ENCODE results near the gene HECTD4. TPM values are rescaled to one million over a fixed set of nuclear protein-coding genes. Genes with fewer than 3 reads are reported as not detected.

The HECTD4 gene
- polyA plus RNA-seq, 1 donor from 2014 or later = 15.8 TPM

DNA sequence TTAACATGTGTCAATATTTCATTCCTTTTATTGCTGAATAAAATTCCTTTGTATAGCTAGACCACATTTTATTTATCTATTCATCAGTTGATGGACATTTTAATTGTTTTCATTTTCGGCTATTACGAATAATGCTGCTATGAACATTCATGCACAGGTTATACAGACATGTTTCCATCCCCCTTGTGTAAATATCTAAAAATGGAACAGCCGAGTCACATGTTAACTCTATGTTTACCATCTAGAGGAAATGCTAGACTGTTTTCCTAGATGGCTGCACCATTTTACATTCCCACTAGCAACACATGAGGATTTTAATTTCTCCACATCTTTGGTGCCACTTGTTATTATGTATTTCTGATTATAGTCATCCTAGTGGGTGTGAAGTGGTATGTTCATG is 49.2 kb downstream of the HECTD4 start:
- Histone ChIP-seq H3K27me3 (ENCODE audit: insufficient read depth, low read depth, low read length) (no peaks in the 10 kb centered on the region), H3K27ac (ENCODE audit: low read length) (no peak overlapping the region), H3K9me2 (ENCODE audit: insufficient read depth, low read length) (no peaks in the 10 kb centered on the region), H3K9ac (ENCODE audit: low read length) (no peak overlapping the region), H3K79me2 (replicated peaks; ENCODE audit: insufficient read depth, low read length) (peaks cover 29% of the 10 kb centered on the region), H3K4me3 (ENCODE audit: low read length) (no peak overlapping the region), H2AFZ (ENCODE audit: low read depth, low read length) (no peak overlapping the region), H3K9me3 (ENCODE audit: low read length) (no peaks in the 10 kb centered on the region), H4K20me1 (ENCODE audit: insufficient read depth) (no peaks in the 10 kb centered on the region), H3K4me2 (ENCODE audit: low read length) (no peak overlapping the region), H3F3A (ENCODE audit: insufficient read depth, low read length, poor library complexity, severe bottlenecking) (no peaks in the 10 kb centered on the region), H3K36me3 (ENCODE audit: insufficient read depth, low read length) (no peaks in the 10 kb centered on the region)
- no peak for TF ChIP-seq EZH2 (IDR thresholded peaks at IDR 0.05; ENCODE audit: borderline replicate concordance, insufficient read depth, low read length, poor library complexity, severe bottlenecking)
- no peak for TF ChIP-seq SMC3 (conservative IDR thresholded peaks at IDR 0.05; ENCODE audit: poor library complexity)
- TF ChIP-seq TAF1 (IDR thresholded peaks at IDR 0.05; ENCODE audit: low read depth) = no peak
- TF ChIP-seq RAD21 (conservative IDR thresholded peaks at IDR 0.05) = no peak
- TF ChIP-seq, protein P1, sequence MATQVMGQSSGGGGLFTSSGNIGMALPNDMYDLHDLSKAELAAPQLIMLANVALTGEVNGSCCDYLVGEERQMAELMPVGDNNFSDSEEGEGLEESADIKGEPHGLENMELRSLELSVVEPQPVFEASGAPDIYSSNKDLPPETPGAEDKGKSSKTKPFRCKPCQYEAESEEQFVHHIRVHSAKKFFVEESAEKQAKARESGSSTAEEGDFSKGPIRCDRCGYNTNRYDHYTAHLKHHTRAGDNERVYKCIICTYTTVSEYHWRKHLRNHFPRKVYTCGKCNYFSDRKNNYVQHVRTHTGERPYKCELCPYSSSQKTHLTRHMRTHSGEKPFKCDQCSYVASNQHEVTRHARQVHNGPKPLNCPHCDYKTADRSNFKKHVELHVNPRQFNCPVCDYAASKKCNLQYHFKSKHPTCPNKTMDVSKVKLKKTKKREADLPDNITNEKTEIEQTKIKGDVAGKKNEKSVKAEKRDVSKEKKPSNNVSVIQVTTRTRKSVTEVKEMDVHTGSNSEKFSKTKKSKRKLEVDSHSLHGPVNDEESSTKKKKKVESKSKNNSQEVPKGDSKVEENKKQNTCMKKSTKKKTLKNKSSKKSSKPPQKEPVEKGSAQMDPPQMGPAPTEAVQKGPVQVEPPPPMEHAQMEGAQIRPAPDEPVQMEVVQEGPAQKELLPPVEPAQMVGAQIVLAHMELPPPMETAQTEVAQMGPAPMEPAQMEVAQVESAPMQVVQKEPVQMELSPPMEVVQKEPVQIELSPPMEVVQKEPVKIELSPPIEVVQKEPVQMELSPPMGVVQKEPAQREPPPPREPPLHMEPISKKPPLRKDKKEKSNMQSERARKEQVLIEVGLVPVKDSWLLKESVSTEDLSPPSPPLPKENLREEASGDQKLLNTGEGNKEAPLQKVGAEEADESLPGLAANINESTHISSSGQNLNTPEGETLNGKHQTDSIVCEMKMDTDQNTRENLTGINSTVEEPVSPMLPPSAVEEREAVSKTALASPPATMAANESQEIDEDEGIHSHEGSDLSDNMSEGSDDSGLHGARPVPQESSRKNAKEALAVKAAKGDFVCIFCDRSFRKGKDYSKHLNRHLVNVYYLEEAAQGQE (IDR thresholded peaks at IDR 0.05; ENCODE audit: borderline replicate concordance) = no peak
- TF ChIP-seq POLR2AphosphoS5 (IDR thresholded peaks at IDR 0.05) = no peak
- no peak for TF ChIP-seq MXI1 (conservative IDR thresholded peaks at IDR 0.05; ENCODE audit: poor library complexity, severe bottlenecking)
- TF ChIP-seq EP300 (conservative IDR thresholded peaks at IDR 0.05; ENCODE audit: poor library complexity, severe bottlenecking) = no peak
- TF ChIP-seq, protein P2, sequence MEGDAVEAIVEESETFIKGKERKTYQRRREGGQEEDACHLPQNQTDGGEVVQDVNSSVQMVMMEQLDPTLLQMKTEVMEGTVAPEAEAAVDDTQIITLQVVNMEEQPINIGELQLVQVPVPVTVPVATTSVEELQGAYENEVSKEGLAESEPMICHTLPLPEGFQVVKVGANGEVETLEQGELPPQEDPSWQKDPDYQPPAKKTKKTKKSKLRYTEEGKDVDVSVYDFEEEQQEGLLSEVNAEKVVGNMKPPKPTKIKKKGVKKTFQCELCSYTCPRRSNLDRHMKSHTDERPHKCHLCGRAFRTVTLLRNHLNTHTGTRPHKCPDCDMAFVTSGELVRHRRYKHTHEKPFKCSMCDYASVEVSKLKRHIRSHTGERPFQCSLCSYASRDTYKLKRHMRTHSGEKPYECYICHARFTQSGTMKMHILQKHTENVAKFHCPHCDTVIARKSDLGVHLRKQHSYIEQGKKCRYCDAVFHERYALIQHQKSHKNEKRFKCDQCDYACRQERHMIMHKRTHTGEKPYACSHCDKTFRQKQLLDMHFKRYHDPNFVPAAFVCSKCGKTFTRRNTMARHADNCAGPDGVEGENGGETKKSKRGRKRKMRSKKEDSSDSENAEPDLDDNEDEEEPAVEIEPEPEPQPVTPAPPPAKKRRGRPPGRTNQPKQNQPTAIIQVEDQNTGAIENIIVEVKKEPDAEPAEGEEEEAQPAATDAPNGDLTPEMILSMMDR (IDR thresholded peaks at IDR 0.05; ENCODE audit: poor library complexity, severe bottlenecking) = no peak

DNA sequence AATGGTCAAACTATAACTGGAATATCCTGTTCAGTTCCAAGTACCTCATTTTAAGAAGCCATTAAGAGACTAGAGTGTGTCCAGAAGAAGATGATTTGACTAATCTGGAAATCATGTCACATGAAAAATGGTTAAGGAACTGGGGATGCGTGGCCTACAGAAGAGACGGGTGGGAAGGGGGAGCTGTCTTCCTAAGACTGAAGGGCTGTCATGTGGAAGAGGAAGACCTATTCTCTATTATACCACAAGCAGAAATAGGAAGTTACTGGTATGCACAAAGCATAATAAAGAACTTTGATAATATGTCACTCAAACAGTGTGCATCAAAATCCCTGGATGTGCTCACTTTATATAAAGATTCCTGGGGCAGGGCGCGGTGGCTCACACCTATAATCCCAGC is 50.3 kb downstream of the HECTD4 start:
- H3F3A ChIP-seq (ENCODE audit: insufficient read depth, low read length, poor library complexity, severe bottlenecking) = no peaks in the 10 kb centered on the region

More for the DNA sequence above, 50.3 kb downstream of the HECTD4 start:
- Histone ChIP-seq H4K20me1 (ENCODE audit: insufficient read depth) (no peaks in the 10 kb centered on the region), H3K27me3 (ENCODE audit: insufficient read depth, low read depth, low read length) (no peaks in the 10 kb centered on the region), H3K4me3 (ENCODE audit: low read length) (no peak overlapping the region), H3K79me2 (replicated peaks; ENCODE audit: insufficient read depth, low read length) (peaks cover 29% of the 10 kb centered on the region), H3K27ac (ENCODE audit: low read length) (peak overlapping the region; percentile 9), H3K36me3 (ENCODE audit: insufficient read depth, low read length) (no peaks in the 10 kb centered on the region), H3K4me2 (ENCODE audit: low read length) (no peak overlapping the region), H3K9me3 (ENCODE audit: low read length) (no peaks in the 10 kb centered on the region), H2AFZ (ENCODE audit: low read depth, low read length) (no peak overlapping the region), H3K9me2 (ENCODE audit: insufficient read depth, low read length) (no peaks in the 10 kb centered on the region), H3K9ac (ENCODE audit: low read length) (no peak overlapping the region)
- TF ChIP-seq EZH2 (IDR thresholded peaks at IDR 0.05; ENCODE audit: borderline replicate concordance, insufficient read depth, low read length, poor library complexity, severe bottlenecking) = no peak
- TF ChIP-seq, protein P2 (IDR thresholded peaks at IDR 0.05; ENCODE audit: poor library complexity, severe bottlenecking) = no peak

Data from neural cell (in vitro differentiated cells).